ENCODE measurements around the gene MARCHF4. TPM values are rescaled to one million over a fixed set of nuclear protein-coding genes. Genes with fewer than 3 reads are reported as not detected.
A peak's percentile ranks its signal among the peaks of the same experiment; 100 is the strongest.

MARCHF4 gene
- total and polyA plus RNA-seq, 9 of the 15 experiments (the other 6 are each of a cell fraction or from before 2014, with no cell fraction given): 0.05 TPM; not detected in 8

DNA sequence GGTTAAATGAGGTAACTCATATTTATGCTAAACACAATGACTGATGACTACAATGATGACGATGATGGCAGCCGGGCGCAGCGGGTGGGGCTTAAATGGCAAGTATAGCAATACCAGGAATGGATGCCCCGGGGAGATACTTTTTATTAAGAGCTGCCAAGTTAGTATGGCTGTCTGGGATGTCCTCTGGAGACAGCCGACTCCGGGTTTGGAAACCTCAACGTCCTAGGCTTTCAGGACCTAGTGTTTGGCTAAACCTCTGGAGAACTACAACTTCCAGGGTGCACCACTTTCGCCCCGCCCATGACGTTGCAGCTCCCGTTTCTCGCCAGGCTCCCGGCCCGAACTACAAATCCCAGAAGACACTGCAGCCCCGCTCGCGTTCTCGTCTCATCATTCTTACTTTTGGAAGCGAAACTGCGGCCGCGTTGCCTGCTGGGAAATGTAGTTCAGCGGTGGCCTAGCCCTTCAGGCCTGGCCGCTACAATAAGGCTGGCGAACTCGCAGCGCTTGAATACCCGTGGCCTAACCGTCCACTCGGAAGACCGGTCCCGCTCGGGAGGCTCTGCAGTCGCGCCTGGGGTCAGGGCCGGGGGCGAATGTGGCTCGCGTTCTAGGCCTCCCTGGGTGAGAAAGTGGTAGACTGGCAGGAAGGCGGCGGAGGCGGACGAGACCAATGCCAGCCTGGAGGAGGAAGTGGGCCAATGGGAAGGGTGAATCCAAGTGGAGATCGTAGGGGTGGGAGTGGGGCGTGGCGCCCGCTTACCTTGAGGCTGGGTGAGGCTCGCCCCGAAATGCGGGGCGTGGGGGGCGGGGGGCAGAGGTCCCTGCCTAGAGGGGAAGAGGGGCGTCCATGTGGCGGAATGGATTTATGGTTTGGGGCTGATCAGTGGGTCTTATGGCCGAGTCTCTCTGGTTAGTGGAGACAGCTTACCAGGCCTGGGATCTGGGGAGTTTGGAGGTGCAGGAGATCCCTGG lies 40.0 kb upstream of the MARCHF4 start, which contains the start of gene SMARCAL1 (continued):
- TF ChIP-seq, protein P1, sequence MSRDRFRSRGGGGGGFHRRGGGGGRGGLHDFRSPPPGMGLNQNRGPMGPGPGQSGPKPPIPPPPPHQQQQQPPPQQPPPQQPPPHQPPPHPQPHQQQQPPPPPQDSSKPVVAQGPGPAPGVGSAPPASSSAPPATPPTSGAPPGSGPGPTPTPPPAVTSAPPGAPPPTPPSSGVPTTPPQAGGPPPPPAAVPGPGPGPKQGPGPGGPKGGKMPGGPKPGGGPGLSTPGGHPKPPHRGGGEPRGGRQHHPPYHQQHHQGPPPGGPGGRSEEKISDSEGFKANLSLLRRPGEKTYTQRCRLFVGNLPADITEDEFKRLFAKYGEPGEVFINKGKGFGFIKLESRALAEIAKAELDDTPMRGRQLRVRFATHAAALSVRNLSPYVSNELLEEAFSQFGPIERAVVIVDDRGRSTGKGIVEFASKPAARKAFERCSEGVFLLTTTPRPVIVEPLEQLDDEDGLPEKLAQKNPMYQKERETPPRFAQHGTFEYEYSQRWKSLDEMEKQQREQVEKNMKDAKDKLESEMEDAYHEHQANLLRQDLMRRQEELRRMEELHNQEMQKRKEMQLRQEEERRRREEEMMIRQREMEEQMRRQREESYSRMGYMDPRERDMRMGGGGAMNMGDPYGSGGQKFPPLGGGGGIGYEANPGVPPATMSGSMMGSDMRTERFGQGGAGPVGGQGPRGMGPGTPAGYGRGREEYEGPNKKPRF (IDR thresholded peaks at IDR 0.05; ENCODE audit: low read depth, low read length): no peak
- no peak for TF ChIP-seq U2AF1 (optimal IDR thresholded peaks at IDR 0.05; ENCODE audit: low read depth, low read length)
- no peak for TF ChIP-seq MED1 (CRISPR knock-in tag; IDR thresholded peaks at IDR 0.05; ENCODE audit: borderline replicate concordance)
- TF ChIP-seq DACH1 (IDR thresholded peaks at IDR 0.05; ENCODE audit: partially characterized antibody): no peak
- 0 out of 2 replicates have a peak, but pooled peaks have one; percentile 21 for TF ChIP-seq TOE1 (IDR thresholded peaks at IDR 0.05; ENCODE audit: borderline replicate concordance)
- TF ChIP-seq TOE1 (CRISPR knock-in tag; IDR thresholded peaks at IDR 0.05; ENCODE audit: borderline replicate concordance, low read depth): no peak
- no peak for TF ChIP-seq CBFA2T2 (conservative IDR thresholded peaks at IDR 0.05)
- TF ChIP-seq ZNF274 (IDR thresholded peaks at IDR 0.05; ENCODE audit: borderline replicate concordance, low read depth, low read length): no peak
- no peak for TF ChIP-seq POLR2AphosphoS2 (IDR thresholded peaks at IDR 0.05; ENCODE audit: low read length)
- TF ChIP-seq, protein P2, sequence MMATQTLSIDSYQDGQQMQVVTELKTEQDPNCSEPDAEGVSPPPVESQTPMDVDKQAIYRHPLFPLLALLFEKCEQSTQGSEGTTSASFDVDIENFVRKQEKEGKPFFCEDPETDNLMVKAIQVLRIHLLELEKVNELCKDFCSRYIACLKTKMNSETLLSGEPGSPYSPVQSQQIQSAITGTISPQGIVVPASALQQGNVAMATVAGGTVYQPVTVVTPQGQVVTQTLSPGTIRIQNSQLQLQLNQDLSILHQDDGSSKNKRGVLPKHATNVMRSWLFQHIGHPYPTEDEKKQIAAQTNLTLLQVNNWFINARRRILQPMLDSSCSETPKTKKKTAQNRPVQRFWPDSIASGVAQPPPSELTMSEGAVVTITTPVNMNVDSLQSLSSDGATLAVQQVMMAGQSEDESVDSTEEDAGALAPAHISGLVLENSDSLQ (IDR thresholded peaks at IDR 0.05): no peak
- TF ChIP-seq, protein P3, sequence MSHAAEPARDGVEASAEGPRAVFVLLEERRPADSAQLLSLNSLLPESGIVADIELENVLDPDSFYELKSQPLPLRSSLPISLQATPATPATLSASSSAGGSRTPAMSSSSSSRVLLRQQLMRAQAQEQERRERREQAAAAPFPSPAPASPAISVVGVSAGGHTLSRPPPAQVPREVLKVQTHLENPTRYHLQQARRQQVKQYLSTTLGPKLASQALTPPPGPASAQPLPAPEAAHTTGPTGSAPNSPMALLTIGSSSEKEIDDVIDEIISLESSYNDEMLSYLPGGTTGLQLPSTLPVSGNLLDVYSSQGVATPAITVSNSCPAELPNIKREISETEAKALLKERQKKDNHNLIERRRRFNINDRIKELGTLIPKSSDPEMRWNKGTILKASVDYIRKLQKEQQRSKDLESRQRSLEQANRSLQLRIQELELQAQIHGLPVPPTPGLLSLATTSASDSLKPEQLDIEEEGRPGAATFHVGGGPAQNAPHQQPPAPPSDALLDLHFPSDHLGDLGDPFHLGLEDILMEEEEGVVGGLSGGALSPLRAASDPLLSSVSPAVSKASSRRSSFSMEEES (CRISPR knock-in tag; IDR thresholded peaks at IDR 0.05): no peak
- TF ChIP-seq, protein P4, sequence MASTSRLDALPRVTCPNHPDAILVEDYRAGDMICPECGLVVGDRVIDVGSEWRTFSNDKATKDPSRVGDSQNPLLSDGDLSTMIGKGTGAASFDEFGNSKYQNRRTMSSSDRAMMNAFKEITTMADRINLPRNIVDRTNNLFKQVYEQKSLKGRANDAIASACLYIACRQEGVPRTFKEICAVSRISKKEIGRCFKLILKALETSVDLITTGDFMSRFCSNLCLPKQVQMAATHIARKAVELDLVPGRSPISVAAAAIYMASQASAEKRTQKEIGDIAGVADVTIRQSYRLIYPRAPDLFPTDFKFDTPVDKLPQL (IDR thresholded peaks at IDR 0.05; ENCODE audit: extremely low read depth, insufficient read length): no peak
- no peak for TF ChIP-seq SMARCE1 (IDR thresholded peaks at IDR 0.05)
- no peak for TF ChIP-seq ARNT (IDR thresholded peaks at IDR 0.05)
- peak; percentile 81 for TF ChIP-seq BHLHE40 (IDR thresholded peaks at IDR 0.05; ENCODE audit: low read length)
- TF ChIP-seq BMI1 (IDR thresholded peaks at IDR 0.05; ENCODE audit: low read length): no peak
- 0 out of 2 replicates have a peak, but pooled peaks have one; percentile 24 for TF ChIP-seq ZNF311 (CRISPR knock-in tag; IDR thresholded peaks at IDR 0.05)
- TF ChIP-seq MAZ (CRISPR knock-in tag; conservative IDR thresholded peaks at IDR 0.05 in 1 of 2, IDR thresholded peaks at IDR 0.05 in 1 of 2): peak; percentile 40 to 57; a peak in 3 of 4 replicates
- peak; percentile 88; the same call in 1 of the 2 replicates for TF ChIP-seq ZNF644 (tag; IDR thresholded peaks at IDR 0.05; ENCODE audit: low read depth)
- no peak for TF ChIP-seq DNMT1 (IDR thresholded peaks at IDR 0.05)
- TF ChIP-seq NCOA6 (IDR thresholded peaks at IDR 0.05): no peak
- TF ChIP-seq NEUROD1 (IDR thresholded peaks at IDR 0.05; ENCODE audit: borderline replicate concordance, low read depth, low read length, partially characterized antibody): no peak

Measured in K562 (cell line).